ENCODE measurements around the gene CDH4.

DNA sequence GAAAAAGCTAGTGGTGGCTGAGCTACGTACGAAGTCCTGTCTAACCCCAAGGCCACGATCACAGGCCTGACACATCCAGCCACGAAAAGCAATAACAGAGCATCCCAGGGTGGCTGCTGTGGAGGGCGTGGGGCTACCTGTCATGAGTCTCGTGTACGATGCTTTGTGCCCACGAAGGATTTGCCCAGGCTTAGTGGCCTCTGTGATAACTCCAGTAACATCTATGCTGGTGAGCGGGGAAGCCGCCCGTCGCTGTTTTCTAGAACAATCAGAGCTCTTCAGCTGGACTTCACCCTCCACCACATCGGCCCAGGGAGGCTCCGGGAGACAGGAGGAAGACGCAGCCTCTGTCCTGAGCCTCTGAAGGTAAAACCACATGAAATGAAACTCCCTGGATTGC lies 563.1 kb downstream of the CDH4 start:
- TF ChIP-seq POLR2A (IDR thresholded peaks at IDR 0.05): no peak
- no peak for TF ChIP-seq POLR2AphosphoS5 (IDR thresholded peaks at IDR 0.05)

Data from prostate gland (tissue), 1 donor.